ENCODE results near the gene MLLT10. TPM values are rescaled to one million over a fixed set of nuclear protein-coding genes. Genes with fewer than 3 reads are reported as not detected.

MLLT10 gene
- total RNA-seq, 1 experiment from 2014 or later: 58.4 TPM

DNA sequence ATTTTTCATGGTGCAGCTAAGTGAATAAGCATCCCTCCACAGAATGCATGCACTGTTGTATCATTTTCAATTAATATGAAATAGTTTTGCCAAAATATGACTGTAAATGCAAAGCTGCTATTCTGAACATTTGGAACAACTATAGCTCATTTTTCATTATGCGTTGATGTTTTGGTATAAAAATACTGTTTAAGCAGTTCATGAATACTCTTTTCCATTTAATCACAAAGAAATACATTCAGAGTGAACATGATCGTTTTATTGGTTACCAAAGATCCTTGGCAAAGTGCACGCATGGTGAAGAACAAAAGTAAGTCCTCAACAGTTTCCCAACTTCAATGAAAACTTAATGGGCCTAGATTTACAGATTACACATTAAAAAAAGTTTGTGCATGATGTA lies 41.6 kb upstream of the MLLT10 start:
- intact Hi-C loops (cut with micrococcal nuclease; ENCODE audit: unreplicated experiment): loop anchor here (10.0 kb wide), 2 partner anchors 418 to 832 kb away; partner anchors contain the start of gene BMI1
- no TSS peak for BruUV-seq (replicated peaks)
- Histone ChIP-seq H3K4me3 (ENCODE audit: low read depth, low read length, poor library complexity, severe bottlenecking) (no peak overlapping the region), H3K4me1 (ENCODE audit: insufficient read depth, low read length, poor library complexity, severe bottlenecking) (peaks cover 15% of the 10 kb centered on the region), H3K36me3 (ENCODE audit: insufficient read depth, low read length, poor library complexity, severe bottlenecking) (no peaks in the 10 kb centered on the region), H3K27ac (ENCODE audit: low read depth, low read length, poor library complexity, severe bottlenecking) (no peak overlapping the region), H3K27me3 (replicated peaks; ENCODE audit: insufficient read depth, low read depth, low read length, poor library complexity) (no peaks in the 10 kb centered on the region), H3K9me3 (ENCODE audit: low read depth, low read length, poor library complexity, severe bottlenecking) (no peaks in the 10 kb centered on the region)
- TF ChIP-seq, protein P1, sequence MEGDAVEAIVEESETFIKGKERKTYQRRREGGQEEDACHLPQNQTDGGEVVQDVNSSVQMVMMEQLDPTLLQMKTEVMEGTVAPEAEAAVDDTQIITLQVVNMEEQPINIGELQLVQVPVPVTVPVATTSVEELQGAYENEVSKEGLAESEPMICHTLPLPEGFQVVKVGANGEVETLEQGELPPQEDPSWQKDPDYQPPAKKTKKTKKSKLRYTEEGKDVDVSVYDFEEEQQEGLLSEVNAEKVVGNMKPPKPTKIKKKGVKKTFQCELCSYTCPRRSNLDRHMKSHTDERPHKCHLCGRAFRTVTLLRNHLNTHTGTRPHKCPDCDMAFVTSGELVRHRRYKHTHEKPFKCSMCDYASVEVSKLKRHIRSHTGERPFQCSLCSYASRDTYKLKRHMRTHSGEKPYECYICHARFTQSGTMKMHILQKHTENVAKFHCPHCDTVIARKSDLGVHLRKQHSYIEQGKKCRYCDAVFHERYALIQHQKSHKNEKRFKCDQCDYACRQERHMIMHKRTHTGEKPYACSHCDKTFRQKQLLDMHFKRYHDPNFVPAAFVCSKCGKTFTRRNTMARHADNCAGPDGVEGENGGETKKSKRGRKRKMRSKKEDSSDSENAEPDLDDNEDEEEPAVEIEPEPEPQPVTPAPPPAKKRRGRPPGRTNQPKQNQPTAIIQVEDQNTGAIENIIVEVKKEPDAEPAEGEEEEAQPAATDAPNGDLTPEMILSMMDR (conservative IDR thresholded peaks at IDR 0.05; ENCODE audit: low read depth, low read length): no peak
- no peak for TF ChIP-seq EZH2 (IDR thresholded peaks at IDR 0.05; ENCODE audit: borderline replicate concordance, low read depth, low read length, poor library complexity, severe bottlenecking)
- no peak for DNase-seq (ENCODE audit: low spot score)
- ChIA-PET POLR2A (ENCODE audit: low non-redundant PET) (interaction anchor here (0.6 kb wide), 1 partner anchor 69 kb away, joined by 3 read pairs; no protein-coding TSS in a partner anchor), CTCF (interaction anchor here (0.7 kb wide), 1 partner anchor 1125 kb away, joined by 4 read pairs; no protein-coding TSS in a partner anchor)

- TF ChIP-seq, protein P1 (conservative IDR thresholded peaks at IDR 0.05; ENCODE audit: low read depth, low read length): no peak
- Histone ChIP-seq H3K27me3 (replicated peaks; ENCODE audit: insufficient read depth, low read depth, low read length, poor library complexity) (no peaks in the 10 kb centered on the region), H3K4me1 (ENCODE audit: insufficient read depth, low read length, poor library complexity, severe bottlenecking) (peaks cover 18% of the 10 kb centered on the region), H3K9me3 (ENCODE audit: low read depth, low read length, poor library complexity, severe bottlenecking) (no peaks in the 10 kb centered on the region), H3K36me3 (ENCODE audit: insufficient read depth, low read length, poor library complexity, severe bottlenecking) (no peaks in the 10 kb centered on the region), H3K4me3 (ENCODE audit: low read depth, low read length, poor library complexity, severe bottlenecking) (no peak overlapping the region), H3K27ac (ENCODE audit: low read depth, low read length, poor library complexity, severe bottlenecking) (peak overlapping the region; percentile 92)
- CTCF ChIA-PET: interaction anchor here (0.6 kb wide), 1 partner anchor 71 kb away, joined by 3 read pairs; no protein-coding TSS in a partner anchor
- POLR2A ChIA-PET (ENCODE audit: low non-redundant PET): no interaction called here
- intact Hi-C loops (cut with micrococcal nuclease; ENCODE audit: unreplicated experiment): loop anchor here (10.0 kb wide), 2 partner anchors 419 to 831 kb away; partner anchors contain the start of gene BMI1
- BruUV-seq (replicated peaks): no TSS peak
- no peak for DNase-seq (ENCODE audit: low spot score)
Observed at GRCh38 chr10:21493784-21494183, 40.2 kb upstream of the MLLT10 start.

GRCh38 chr10:21494191-21495001 lies 39.6 kb upstream of the MLLT10 start:
- intact Hi-C loops (cut with micrococcal nuclease; ENCODE audit: unreplicated experiment): loop anchor here (1.0 to 10.0 kb wide), 4 partner anchors 38 to 830 kb away; partner anchors contain the start of genes BMI1 and MLLT10
- DNase-seq (ENCODE audit: low spot score): peak; percentile 66
- BruUV-seq (replicated peaks): no TSS peak
- TF ChIP-seq, protein P1 (conservative IDR thresholded peaks at IDR 0.05; ENCODE audit: low read depth, low read length): no peak
- no peak for TF ChIP-seq EZH2 (IDR thresholded peaks at IDR 0.05; ENCODE audit: borderline replicate concordance, low read depth, low read length, poor library complexity, severe bottlenecking)
- Histone ChIP-seq H3K9me3 (ENCODE audit: low read depth, low read length, poor library complexity, severe bottlenecking) (no peaks in the 10 kb centered on the region), H3K27ac (ENCODE audit: low read depth, low read length, poor library complexity, severe bottlenecking) (peak overlapping the region; percentile 92), H3K4me3 (ENCODE audit: low read depth, low read length, poor library complexity, severe bottlenecking) (peak overlapping the region; percentile 92), H3K4me1 (ENCODE audit: insufficient read depth, low read length, poor library complexity, severe bottlenecking) (peaks cover 12% of the 10 kb centered on the region), H3K27me3 (replicated peaks; ENCODE audit: insufficient read depth, low read depth, low read length, poor library complexity) (no peaks in the 10 kb centered on the region), H3K36me3 (ENCODE audit: insufficient read depth, low read length, poor library complexity, severe bottlenecking) (no peaks in the 10 kb centered on the region)
- ChIA-PET CTCF (interaction anchor here (0.6 kb wide), 1 partner anchor 71 kb away, joined by 3 read pairs; no protein-coding TSS in a partner anchor), POLR2A (ENCODE audit: low non-redundant PET) (no interaction called here)
